Endothelial cell of umbilical vein (primary cell): ENCODE data around the gene IRF8. TPM values are rescaled to one million over a fixed set of nuclear protein-coding genes. Genes with fewer than 3 reads are reported as not detected.

Source experiments
- BruUV-seq: library from RNA; stranded (reverse); fragments of 400-500 nt; replicated peaks from 2 replicates; lab custom pipeline; 2021; lab: Mats Ljungman, UMichigan
- CTCF ChIA-PET: fragments of 300-600, 350-600 bp; sonication (Branson Sonifier 250); formaldehyde crosslinking; loops from one replicate; lab custom pipeline; 2021; ENCODE audit warnings: antibody characterized with exemption, inconsistent platforms; lab: Charles Lee
- POLR2A ChIA-PET: fragments of 300-600, 350-600 bp; sonication (Branson Sonifier 250); formaldehyde crosslinking; loops from one replicate; lab custom pipeline; 2021; ENCODE audit warnings: antibody characterized with exemption, inconsistent platforms; lab: Charles Lee
- DNase-seq: peaks from one replicate; pipeline ENCODE4 v3.0.0-alpha.2; 2011; ENCODE audit warnings: low read depth, low spot score
- FAIRE-seq: peaks from 2 replicates; lab custom pipeline; 2011; peaks lifted over from hg19 to GRCh38; lab: Jason Lieb, UNC
- H2AFZ ChIP-seq: 2 replicates; pipeline ENCODE4 v1.6.0; 2012; ENCODE audit warnings: low read depth, low read length, control low read depth, inconsistent platforms
- H3K27ac ChIP-seq: 2 replicates; pipeline ENCODE4 v1.5.1; 2011; ENCODE audit warnings: low read depth, mild to moderate bottlenecking, control low read depth, low read length, moderate library complexity; ENCODE audit not compliant: insufficient read depth
- H3K27me3 ChIP-seq, 2 experiments: 2 replicates each; pipeline versions ENCODE4 v1.6.0 to v1.6.1; 2011; ENCODE audit warnings: low read length in 2 of 2, mixed read lengths in 1 of 2; ENCODE audit not compliant: control insufficient read depth in 2 of 2, insufficient read depth in 2 of 2
- H3K36me3 ChIP-seq, 2 experiments: 2 replicates in 1 of 2; 3 replicates in 1 of 2; pipeline ENCODE4 v1.5.1; 2011; ENCODE audit warnings: low read length in 2 of 2, mild to moderate bottlenecking in 1 of 2, moderate library complexity in 1 of 2; ENCODE audit not compliant: control insufficient read depth in 2 of 2, insufficient read depth in 2 of 2; ENCODE audit errors: extremely low read depth in 1 of 2
- H3K4me1 ChIP-seq: 3 replicates; pipeline ENCODE4 v1.5.1; 2011; ENCODE audit warnings: mild to moderate bottlenecking, low read length; ENCODE audit not compliant: control insufficient read depth, insufficient read depth; ENCODE audit errors: extremely low read depth
- H3K4me2 ChIP-seq: 2 replicates; pipeline ENCODE4 v1.6.1; 2011; ENCODE audit warnings: low read length, control low read depth, mixed read lengths; ENCODE audit not compliant: insufficient read depth
- H3K4me3 ChIP-seq, 3 experiments: fragments of 200-600 bp in 1 of 3; sonication (generic), shearing (Covaris generic) in 1 of 3; replicated peaks in 1 of 3; 2 replicates each; pipeline ENCODE4 v1.5.1; 2011 to 2016; ENCODE audit warnings: control low read depth in 3 of 3, low read length in 3 of 3, mild to moderate bottlenecking in 2 of 3, inconsistent platforms in 1 of 3, low read depth in 1 of 3, moderate library complexity in 1 of 3; ENCODE audit not compliant: insufficient read depth in 1 of 3
- H3K79me2 ChIP-seq: 2 replicates; pipeline ENCODE4 v1.6.0; 2012; ENCODE audit warnings: low read length, inconsistent platforms; ENCODE audit not compliant: control insufficient read depth, insufficient read depth
- H3K9ac ChIP-seq: replicated peaks from 2 replicates; pipeline ENCODE3; 2011; ENCODE audit warnings: low read length, control low read depth; ENCODE audit not compliant: insufficient read depth; ENCODE audit errors: extremely low read depth
- H3K9me1 ChIP-seq: replicated peaks from 3 replicates; pipeline ENCODE4 v1.6.0; 2011; ENCODE audit warnings: mild to moderate bottlenecking, low read length; ENCODE audit not compliant: control insufficient read depth, insufficient read depth; ENCODE audit errors: extremely low read depth
- H3K9me3 ChIP-seq: replicated peaks from 2 replicates; pipeline ENCODE4 v1.5.1; 2012; ENCODE audit warnings: low read length, inconsistent platforms; ENCODE audit not compliant: control insufficient read depth, insufficient read depth
- H4K20me1 ChIP-seq: replicated peaks from 2 replicates; pipeline ENCODE3; 2011; ENCODE audit warnings: mild to moderate bottlenecking, low read length; ENCODE audit not compliant: control insufficient read depth, insufficient read depth; ENCODE audit errors: extremely low read depth
- EZH2 ChIP-seq: IDR thresholded peaks from 2 replicates; pipeline ENCODE4 v1.6.1; 2012; ENCODE audit warnings: borderline replicate concordance, low read depth, mild to moderate bottlenecking, moderate library complexity, low read length, inconsistent platforms; ENCODE audit not compliant: severe bottlenecking
- FOS ChIP-seq: IDR thresholded peaks from 2 replicates; pipeline ENCODE4 v1.6.1; 2011; ENCODE audit warnings: mild to moderate bottlenecking, low read length, moderate library complexity, borderline replicate concordance; ENCODE audit not compliant: insufficient read depth
- GATA2 ChIP-seq: IDR thresholded peaks from 2 replicates; pipeline ENCODE4 v1.7.0; 2011; ENCODE audit warnings: low read depth, mild to moderate bottlenecking, moderate library complexity, mixed read lengths, low read length; ENCODE audit not compliant: insufficient read length, insufficient read depth
- JUN ChIP-seq: IDR thresholded peaks from 2 replicates; pipeline ENCODE4 v1.6.1; 2011; ENCODE audit warnings: borderline replicate concordance, low read depth; ENCODE audit not compliant: insufficient read length, insufficient read depth
- MYC ChIP-seq: IDR thresholded peaks from one replicate; pipeline ENCODE4 v1.6.1; 2011; ENCODE audit warnings: mild to moderate bottlenecking, low read depth, low read length
- POLR2A ChIP-seq: IDR thresholded peaks from 2 replicates; pipeline ENCODE4 v1.6.1; 2012; ENCODE audit warnings: low read depth, mild to moderate bottlenecking, control low read depth, low read length
- POLR2AphosphoS5 ChIP-seq: IDR thresholded peaks from 2 replicates; pipeline ENCODE4 v1.6.1; 2012; ENCODE audit warnings: low read depth, mild to moderate bottlenecking, control low read depth, low read length, moderate library complexity; ENCODE audit not compliant: insufficient read depth
- dilution Hi-C: fragments of 300-500 bp; cut with MboI; formaldehyde crosslinking; loops from one replicate; pipeline ENCODE4 v1.15.0; 2019; ENCODE audit warnings: low sequenced_read_pairs; ENCODE audit not compliant: extremely low pct_ligation_motif_present
- intact Hi-C: fragments of 100-400 bp; cut with micrococcal nuclease; formaldehyde crosslinking; loops from one replicate; pipeline ENCODE4 v1.10.0; 2022
- polyA plus RNA-seq, 4 experiments: library from polyadenylated mRNA; depleted of rRNA in 3 of 4; stranded (reverse) in 3 of 4; unstranded in 1 of 4; fragments of >200 nt; gene quantifications; 2 replicates each; pipeline versions ENCODE4 v1.2.1 to v1.2.3, GENCODE V29; 2011 to 2012; ENCODE audit warnings: missing spikeins in 1 of 4
- total RNA-seq: library from RNA; stranded (reverse); gene quantifications from 2 replicates; pipeline ENCODE4 v1.2.3, GENCODE V29; 2021
- TF ChIP-seq, protein P1 (sequence below), 2 donors: IDR thresholded peaks; 1 replicate in 1 of 2; 2 replicates in 1 of 2; pipeline ENCODE4 v1.5.1; 2011; ENCODE audit warnings: low read length in 2 of 2, mild to moderate bottlenecking in 2 of 2, moderate library complexity in 2 of 2, control low read depth in 1 of 2, inconsistent platforms in 1 of 2, low read depth in 1 of 2; ENCODE audit not compliant: insufficient read depth in 1 of 2; ENCODE audit errors: extremely low read depth in 1 of 2
- TF ChIP-seq, protein P2 (sequence below): IDR thresholded peaks from 2 replicates; pipeline ENCODE4 v1.6.1; 2011; ENCODE audit not compliant: insufficient read depth, insufficient read length

Gene IRF8
- total and polyA plus RNA-seq, 2 donors (not counting 3 experiments of a cell fraction or from before 2014, with no cell fraction given), result not detected

DNA sequence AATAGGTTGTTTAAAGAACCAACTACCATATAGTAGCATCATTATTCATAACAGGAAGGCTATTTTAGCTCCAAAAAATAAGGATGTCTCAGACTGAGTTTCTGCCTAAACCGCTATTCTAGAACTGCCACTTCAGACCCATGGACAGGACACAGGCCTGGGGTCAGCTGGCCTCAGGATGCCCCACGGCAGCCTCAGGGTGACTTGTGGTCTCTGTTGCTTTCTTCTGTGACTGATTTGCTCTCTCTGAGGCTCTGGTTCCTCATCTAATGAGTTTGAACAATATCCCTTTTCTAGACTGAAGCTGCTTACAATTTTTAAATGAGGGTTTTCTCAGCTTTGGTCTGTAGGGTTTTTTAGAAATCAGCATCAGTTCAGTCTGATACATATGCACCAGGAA lies 31.8 kb upstream of the IRF8 start:
- H3K4me1 ChIP-seq, result no peaks in the 10 kb centered on the region
- no peak overlapping the region for H3K4me3 ChIP-seq
- H4K20me1 ChIP-seq, result no peaks in the 10 kb centered on the region
- dilution Hi-C loops, result no loop called here
- FAIRE-seq (no peak), DNase-seq (no peak)
- no peaks in the 10 kb centered on the region for H3K9me3 ChIP-seq
- POLR2A ChIA-PET, result no interaction called here
- H3K9ac ChIP-seq, result no peak overlapping the region
- H3K9me1 ChIP-seq, result no peaks in the 10 kb centered on the region
- H2AFZ ChIP-seq, result no peak overlapping the region
- H3K36me3 ChIP-seq, result no peaks in the 10 kb centered on the region
- CTCF ChIA-PET, result interaction anchor here (0.6 kb wide), 1 partner anchor 12 kb away, joined by 3 read pairs; no protein-coding TSS in a partner anchor
- TF ChIP-seq POLR2A, result no peak
- TF ChIP-seq, protein P1, sequence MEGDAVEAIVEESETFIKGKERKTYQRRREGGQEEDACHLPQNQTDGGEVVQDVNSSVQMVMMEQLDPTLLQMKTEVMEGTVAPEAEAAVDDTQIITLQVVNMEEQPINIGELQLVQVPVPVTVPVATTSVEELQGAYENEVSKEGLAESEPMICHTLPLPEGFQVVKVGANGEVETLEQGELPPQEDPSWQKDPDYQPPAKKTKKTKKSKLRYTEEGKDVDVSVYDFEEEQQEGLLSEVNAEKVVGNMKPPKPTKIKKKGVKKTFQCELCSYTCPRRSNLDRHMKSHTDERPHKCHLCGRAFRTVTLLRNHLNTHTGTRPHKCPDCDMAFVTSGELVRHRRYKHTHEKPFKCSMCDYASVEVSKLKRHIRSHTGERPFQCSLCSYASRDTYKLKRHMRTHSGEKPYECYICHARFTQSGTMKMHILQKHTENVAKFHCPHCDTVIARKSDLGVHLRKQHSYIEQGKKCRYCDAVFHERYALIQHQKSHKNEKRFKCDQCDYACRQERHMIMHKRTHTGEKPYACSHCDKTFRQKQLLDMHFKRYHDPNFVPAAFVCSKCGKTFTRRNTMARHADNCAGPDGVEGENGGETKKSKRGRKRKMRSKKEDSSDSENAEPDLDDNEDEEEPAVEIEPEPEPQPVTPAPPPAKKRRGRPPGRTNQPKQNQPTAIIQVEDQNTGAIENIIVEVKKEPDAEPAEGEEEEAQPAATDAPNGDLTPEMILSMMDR (IDR thresholded peaks at IDR 0.05; ENCODE audit: extremely low read depth in 1 of 2, insufficient read depth in 1 of 2, low read depth in 1 of 2, low read length in 2 of 2), result no peak
- TF ChIP-seq, protein P2, sequence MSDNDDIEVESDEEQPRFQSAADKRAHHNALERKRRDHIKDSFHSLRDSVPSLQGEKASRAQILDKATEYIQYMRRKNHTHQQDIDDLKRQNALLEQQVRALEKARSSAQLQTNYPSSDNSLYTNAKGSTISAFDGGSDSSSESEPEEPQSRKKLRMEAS, result no peak
- TF ChIP-seq POLR2AphosphoS5, result no peak
- TF ChIP-seq GATA2, result no peak
- no peak for TF ChIP-seq MYC
- no peak for TF ChIP-seq JUN
- TF ChIP-seq EZH2, result no peak
- TF ChIP-seq FOS, result no peak
- H3K4me2 ChIP-seq, result no peak overlapping the region
- H3K79me2 ChIP-seq, result no peaks in the 10 kb centered on the region
- BruUV-seq, result no TSS peak
- intact Hi-C loops, result no loop called here
- H3K27me3 ChIP-seq, result peaks cover 12 to 15% of the 10 kb centered on the region in 2 experiments
- H3K27ac ChIP-seq, result no peak overlapping the region
